ENCODE measurements around the gene TEX264.

GRCh38 chr3:51696954-51697353, 25.9 kb downstream of the TEX264 start:
- TF ChIP-seq REST (IDR thresholded peaks at IDR 0.05; ENCODE audit: low read depth) (no peak), NFIC (IDR thresholded peaks at IDR 0.05) (no peak), EGR1 (IDR thresholded peaks at IDR 0.05) (no peak), YY1 (IDR thresholded peaks at IDR 0.05; ENCODE audit: low read depth) (no peak), TEAD4 (IDR thresholded peaks at IDR 0.05) (no peak), RAD21 (IDR thresholded peaks at IDR 0.05; ENCODE audit: low read depth) (no peak), EP300 (IDR thresholded peaks at IDR 0.05; ENCODE audit: borderline replicate concordance) (no peak), CREB1 (IDR thresholded peaks at IDR 0.05; ENCODE audit: low read depth) (no peak), CEBPB (IDR thresholded peaks at IDR 0.05) (no peak)

Data from Ishikawa (cell line).